Measurements from ENCODE around the gene PPP2R5E.

- TF ChIP-seq CTCF (IDR thresholded peaks at IDR 0.05) (no peak), POLR2A (IDR thresholded peaks at IDR 0.05) (no peak), EP300 (IDR thresholded peaks at IDR 0.05) (no peak)
These were observed 105.0 kb downstream of the PPP2R5E start for GRCh38 chr14:63438065-63438757.

All from ovary (tissue), 3 donors.